ENCODE measurements around the gene ACVR1B.

DNA sequence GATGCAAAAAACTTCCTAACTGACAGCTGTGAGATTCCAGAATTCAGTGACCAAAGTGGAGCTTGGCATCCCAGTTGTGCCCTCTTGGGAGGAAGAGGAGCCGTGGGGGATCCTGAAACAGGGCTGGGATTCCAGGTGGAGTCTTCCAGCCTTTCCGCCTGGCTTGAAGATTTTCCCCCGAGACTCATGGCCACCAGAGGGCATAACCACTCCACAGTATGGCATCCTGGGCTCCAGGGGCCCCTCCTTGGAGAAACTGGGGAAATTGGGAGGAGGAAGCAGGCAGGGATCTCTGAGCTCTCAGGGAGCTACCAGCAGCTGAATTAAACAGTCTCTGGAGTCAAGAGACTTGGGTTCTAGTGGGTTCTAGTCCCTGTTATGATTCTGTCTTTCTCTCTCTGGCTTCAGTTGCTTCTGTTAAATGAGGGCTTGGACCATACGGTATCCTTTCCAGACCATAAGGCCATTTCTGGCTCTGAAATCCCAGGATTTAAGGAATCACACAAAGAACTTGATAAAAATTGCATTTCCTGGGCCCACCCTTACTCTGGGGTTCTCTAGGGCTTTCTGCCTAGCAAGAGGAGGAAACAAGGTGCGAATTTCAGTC is 52.6 kb downstream of the ACVR1B start:
- TF ChIP-seq RCOR1 (IDR thresholded peaks at IDR 0.05; ENCODE audit: borderline replicate concordance in 1 of 2, low read depth in 2 of 2, low read length in 2 of 2) (no peak), SMAD1 (IDR thresholded peaks at IDR 0.05; ENCODE audit: low read depth, low read length, partially characterized antibody) (no peak), YY1 (IDR thresholded peaks at IDR 0.05; ENCODE audit: borderline replicate concordance in 1 of 3, control insufficient read depth in 1 of 3, extremely low read depth in 1 of 3, insufficient read depth in 3 of 3, insufficient read length in 1 of 3, insufficient replicate concordance in 2 of 3, low read depth in 1 of 3, low read length in 2 of 3) (no peak), BRF1 (IDR thresholded peaks at IDR 0.05; ENCODE audit: borderline replicate concordance, extremely low read depth, insufficient read length) (no peak), TARDBP (IDR thresholded peaks at IDR 0.05) (no peak), RBBP5 (IDR thresholded peaks at IDR 0.05; ENCODE audit: borderline replicate concordance, insufficient read depth, low read length, poor library complexity, severe bottlenecking) (no peak), POLR2A (conservative IDR thresholded peaks at IDR 0.05) (no peak), BHLHE40 (IDR thresholded peaks at IDR 0.05; ENCODE audit: low read length) (no peak)
- TF ChIP-seq, protein P1, sequence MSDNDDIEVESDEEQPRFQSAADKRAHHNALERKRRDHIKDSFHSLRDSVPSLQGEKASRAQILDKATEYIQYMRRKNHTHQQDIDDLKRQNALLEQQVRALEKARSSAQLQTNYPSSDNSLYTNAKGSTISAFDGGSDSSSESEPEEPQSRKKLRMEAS (CRISPR knock-in tag; IDR thresholded peaks at IDR 0.05), result no peak
- TF ChIP-seq, protein P2, sequence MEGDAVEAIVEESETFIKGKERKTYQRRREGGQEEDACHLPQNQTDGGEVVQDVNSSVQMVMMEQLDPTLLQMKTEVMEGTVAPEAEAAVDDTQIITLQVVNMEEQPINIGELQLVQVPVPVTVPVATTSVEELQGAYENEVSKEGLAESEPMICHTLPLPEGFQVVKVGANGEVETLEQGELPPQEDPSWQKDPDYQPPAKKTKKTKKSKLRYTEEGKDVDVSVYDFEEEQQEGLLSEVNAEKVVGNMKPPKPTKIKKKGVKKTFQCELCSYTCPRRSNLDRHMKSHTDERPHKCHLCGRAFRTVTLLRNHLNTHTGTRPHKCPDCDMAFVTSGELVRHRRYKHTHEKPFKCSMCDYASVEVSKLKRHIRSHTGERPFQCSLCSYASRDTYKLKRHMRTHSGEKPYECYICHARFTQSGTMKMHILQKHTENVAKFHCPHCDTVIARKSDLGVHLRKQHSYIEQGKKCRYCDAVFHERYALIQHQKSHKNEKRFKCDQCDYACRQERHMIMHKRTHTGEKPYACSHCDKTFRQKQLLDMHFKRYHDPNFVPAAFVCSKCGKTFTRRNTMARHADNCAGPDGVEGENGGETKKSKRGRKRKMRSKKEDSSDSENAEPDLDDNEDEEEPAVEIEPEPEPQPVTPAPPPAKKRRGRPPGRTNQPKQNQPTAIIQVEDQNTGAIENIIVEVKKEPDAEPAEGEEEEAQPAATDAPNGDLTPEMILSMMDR (IDR thresholded peaks at IDR 0.05 in 2 of 3, conservative IDR thresholded peaks at IDR 0.05 in 1 of 3; ENCODE audit: insufficient read depth in 2 of 3, low read depth in 1 of 3, low read length in 3 of 3), result peak; percentile 75 to 88 (median 81)
- TF ChIP-seq, protein P3, sequence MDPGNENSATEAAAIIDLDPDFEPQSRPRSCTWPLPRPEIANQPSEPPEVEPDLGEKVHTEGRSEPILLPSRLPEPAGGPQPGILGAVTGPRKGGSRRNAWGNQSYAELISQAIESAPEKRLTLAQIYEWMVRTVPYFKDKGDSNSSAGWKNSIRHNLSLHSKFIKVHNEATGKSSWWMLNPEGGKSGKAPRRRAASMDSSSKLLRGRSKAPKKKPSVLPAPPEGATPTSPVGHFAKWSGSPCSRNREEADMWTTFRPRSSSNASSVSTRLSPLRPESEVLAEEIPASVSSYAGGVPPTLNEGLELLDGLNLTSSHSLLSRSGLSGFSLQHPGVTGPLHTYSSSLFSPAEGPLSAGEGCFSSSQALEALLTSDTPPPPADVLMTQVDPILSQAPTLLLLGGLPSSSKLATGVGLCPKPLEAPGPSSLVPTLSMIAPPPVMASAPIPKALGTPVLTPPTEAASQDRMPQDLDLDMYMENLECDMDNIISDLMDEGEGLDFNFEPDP (CRISPR knock-in tag; IDR thresholded peaks at IDR 0.05), result no peak
